Endothelial cell of umbilical vein (primary cell): ENCODE results near the gene TSSK6. TPM values are rescaled to one million over a fixed set of nuclear protein-coding genes. Genes with fewer than 3 reads are reported as not detected.
A peak's percentile ranks its signal among the peaks of the same experiment; 100 is the strongest.

Experiments
- BruUV-seq: library from RNA; stranded (reverse); fragments of 400-500 nt; replicated peaks from 2 replicates; lab custom pipeline; 2021; lab: Mats Ljungman, UMichigan
- CTCF ChIA-PET: fragments of 300-600, 350-600 bp; sonication (Branson Sonifier 250); formaldehyde crosslinking; loops from one replicate; lab custom pipeline; 2021; ENCODE audit warnings: antibody characterized with exemption, inconsistent platforms; lab: Charles Lee
- POLR2A ChIA-PET: fragments of 300-600, 350-600 bp; sonication (Branson Sonifier 250); formaldehyde crosslinking; loops from one replicate; lab custom pipeline; 2021; ENCODE audit warnings: antibody characterized with exemption, inconsistent platforms; lab: Charles Lee
- DNase-seq: peaks from one replicate; pipeline ENCODE4 v3.0.0-alpha.2; 2011; ENCODE audit warnings: low read depth, low spot score
- FAIRE-seq: peaks from 2 replicates; lab custom pipeline; 2011; peaks lifted over from hg19 to GRCh38; lab: Jason Lieb, UNC
- H2AFZ ChIP-seq: 2 replicates; pipeline ENCODE4 v1.6.0; 2012; ENCODE audit warnings: low read depth, low read length, control low read depth, inconsistent platforms
- H3K27ac ChIP-seq: 2 replicates; pipeline ENCODE4 v1.5.1; 2011; ENCODE audit warnings: low read depth, mild to moderate bottlenecking, control low read depth, low read length, moderate library complexity; ENCODE audit not compliant: insufficient read depth
- H3K27me3 ChIP-seq, 2 experiments: 2 replicates each; pipeline versions ENCODE4 v1.6.0 to v1.6.1; 2011; ENCODE audit warnings: low read length in 2 of 2, mixed read lengths in 1 of 2; ENCODE audit not compliant: control insufficient read depth in 2 of 2, insufficient read depth in 2 of 2
- H3K36me3 ChIP-seq, 2 experiments: 2 replicates in 1 of 2; 3 replicates in 1 of 2; pipeline ENCODE4 v1.5.1; 2011; ENCODE audit warnings: low read length in 2 of 2, mild to moderate bottlenecking in 1 of 2, moderate library complexity in 1 of 2; ENCODE audit not compliant: control insufficient read depth in 2 of 2, insufficient read depth in 2 of 2; ENCODE audit errors: extremely low read depth in 1 of 2
- H3K4me1 ChIP-seq: 3 replicates; pipeline ENCODE4 v1.5.1; 2011; ENCODE audit warnings: mild to moderate bottlenecking, low read length; ENCODE audit not compliant: control insufficient read depth, insufficient read depth; ENCODE audit errors: extremely low read depth
- H3K4me2 ChIP-seq: 2 replicates; pipeline ENCODE4 v1.6.1; 2011; ENCODE audit warnings: low read length, control low read depth, mixed read lengths; ENCODE audit not compliant: insufficient read depth
- H3K4me3 ChIP-seq, 3 experiments: fragments of 200-600 bp in 1 of 3; sonication (generic), shearing (Covaris generic) in 1 of 3; replicated peaks in 1 of 3; 2 replicates each; pipeline ENCODE4 v1.5.1; 2011 to 2016; ENCODE audit warnings: control low read depth in 3 of 3, low read length in 3 of 3, mild to moderate bottlenecking in 2 of 3, inconsistent platforms in 1 of 3, low read depth in 1 of 3, moderate library complexity in 1 of 3; ENCODE audit not compliant: insufficient read depth in 1 of 3
- H3K79me2 ChIP-seq: 2 replicates; pipeline ENCODE4 v1.6.0; 2012; ENCODE audit warnings: low read length, inconsistent platforms; ENCODE audit not compliant: control insufficient read depth, insufficient read depth
- H3K9ac ChIP-seq: replicated peaks from 2 replicates; pipeline ENCODE3; 2011; ENCODE audit warnings: low read length, control low read depth; ENCODE audit not compliant: insufficient read depth; ENCODE audit errors: extremely low read depth
- H3K9me1 ChIP-seq: replicated peaks from 3 replicates; pipeline ENCODE4 v1.6.0; 2011; ENCODE audit warnings: mild to moderate bottlenecking, low read length; ENCODE audit not compliant: control insufficient read depth, insufficient read depth; ENCODE audit errors: extremely low read depth
- H3K9me3 ChIP-seq: replicated peaks from 2 replicates; pipeline ENCODE4 v1.5.1; 2012; ENCODE audit warnings: low read length, inconsistent platforms; ENCODE audit not compliant: control insufficient read depth, insufficient read depth
- H4K20me1 ChIP-seq: replicated peaks from 2 replicates; pipeline ENCODE3; 2011; ENCODE audit warnings: mild to moderate bottlenecking, low read length; ENCODE audit not compliant: control insufficient read depth, insufficient read depth; ENCODE audit errors: extremely low read depth
- CTCF ChIP-seq, 2 donors: IDR thresholded peaks; 1 replicate in 1 of 2; 2 replicates in 1 of 2; pipeline ENCODE4 v1.5.1; 2011; ENCODE audit warnings: low read length in 2 of 2, mild to moderate bottlenecking in 2 of 2, moderate library complexity in 2 of 2, control low read depth in 1 of 2, inconsistent platforms in 1 of 2, low read depth in 1 of 2; ENCODE audit not compliant: insufficient read depth in 1 of 2; ENCODE audit errors: extremely low read depth in 1 of 2
- EZH2 ChIP-seq: IDR thresholded peaks from 2 replicates; pipeline ENCODE4 v1.6.1; 2012; ENCODE audit warnings: borderline replicate concordance, low read depth, mild to moderate bottlenecking, moderate library complexity, low read length, inconsistent platforms; ENCODE audit not compliant: severe bottlenecking
- FOS ChIP-seq: IDR thresholded peaks from 2 replicates; pipeline ENCODE4 v1.6.1; 2011; ENCODE audit warnings: mild to moderate bottlenecking, low read length, moderate library complexity, borderline replicate concordance; ENCODE audit not compliant: insufficient read depth
- GATA2 ChIP-seq: IDR thresholded peaks from 2 replicates; pipeline ENCODE4 v1.7.0; 2011; ENCODE audit warnings: low read depth, mild to moderate bottlenecking, moderate library complexity, mixed read lengths, low read length; ENCODE audit not compliant: insufficient read length, insufficient read depth
- JUN ChIP-seq: IDR thresholded peaks from 2 replicates; pipeline ENCODE4 v1.6.1; 2011; ENCODE audit warnings: borderline replicate concordance, low read depth; ENCODE audit not compliant: insufficient read length, insufficient read depth
- MAX ChIP-seq: IDR thresholded peaks from 2 replicates; pipeline ENCODE4 v1.6.1; 2011; ENCODE audit not compliant: insufficient read depth, insufficient read length
- MYC ChIP-seq: IDR thresholded peaks from one replicate; pipeline ENCODE4 v1.6.1; 2011; ENCODE audit warnings: mild to moderate bottlenecking, low read depth, low read length
- POLR2A ChIP-seq: IDR thresholded peaks from 2 replicates; pipeline ENCODE4 v1.6.1; 2012; ENCODE audit warnings: low read depth, mild to moderate bottlenecking, control low read depth, low read length
- POLR2AphosphoS5 ChIP-seq: IDR thresholded peaks from 2 replicates; pipeline ENCODE4 v1.6.1; 2012; ENCODE audit warnings: low read depth, mild to moderate bottlenecking, control low read depth, low read length, moderate library complexity; ENCODE audit not compliant: insufficient read depth
- dilution Hi-C: fragments of 300-500 bp; cut with MboI; formaldehyde crosslinking; loops from one replicate; pipeline ENCODE4 v1.15.0; 2019; ENCODE audit warnings: low sequenced_read_pairs; ENCODE audit not compliant: extremely low pct_ligation_motif_present
- intact Hi-C: fragments of 100-400 bp; cut with micrococcal nuclease; formaldehyde crosslinking; loops from one replicate; pipeline ENCODE4 v1.10.0; 2022
- polyA plus RNA-seq, 4 experiments: library from polyadenylated mRNA; depleted of rRNA in 3 of 4; stranded (reverse) in 3 of 4; unstranded in 1 of 4; fragments of >200 nt; gene quantifications; 2 replicates each; pipeline versions ENCODE4 v1.2.1 to v1.2.3, GENCODE V29; 2011 to 2012; ENCODE audit warnings: missing spikeins in 1 of 4
- total RNA-seq: library from RNA; stranded (reverse); gene quantifications from 2 replicates; pipeline ENCODE4 v1.2.3, GENCODE V29; 2021

Gene TSSK6
- total and polyA plus RNA-seq, 2 donors (not counting 3 experiments of a cell fraction or from before 2014, with no cell fraction given): 0.76 to 0.82 TPM

GRCh38 chr19:19506592-19506991 lies 8.8 kb downstream of the TSSK6 start:
- peaks cover 18 to 36% of the 10 kb centered on the region in 2 experiments for H3K36me3 ChIP-seq
- BruUV-seq: TSS peak; percentile 37
- intact Hi-C loops: no loop called here

More at GRCh38 chr19:19506592-19506991, 8.8 kb downstream of the TSSK6 start:
- no peak overlapping the region for H3K4me2 ChIP-seq
- no peak overlapping the region for H3K4me3 ChIP-seq
- H3K79me2 ChIP-seq: no peaks in the 10 kb centered on the region
- ChIA-PET POLR2A (no interaction called here), CTCF (no interaction called here)
- H3K4me1 ChIP-seq: no peaks in the 10 kb centered on the region
- FAIRE-seq: no peak
- H3K9ac ChIP-seq: no peak overlapping the region
- no peaks in the 10 kb centered on the region for H4K20me1 ChIP-seq
- H3K27me3 ChIP-seq: no peaks in the 10 kb centered on the region
- no peak for TF ChIP-seq POLR2A
- no peak for TF ChIP-seq MYC
- no peak for TF ChIP-seq POLR2AphosphoS5
- no peak for TF ChIP-seq EZH2
- no peak for TF ChIP-seq MAX
- TF ChIP-seq FOS: no peak
- no peak for TF ChIP-seq GATA2
- no peak for TF ChIP-seq JUN
- no peak for TF ChIP-seq CTCF (IDR thresholded peaks at IDR 0.05; ENCODE audit: extremely low read depth in 1 of 2, insufficient read depth in 1 of 2, low read depth in 1 of 2, low read length in 2 of 2)
- no peak overlapping the region for H3K27ac ChIP-seq
- no peak overlapping the region for H2AFZ ChIP-seq
- dilution Hi-C loops: no loop called here
- no peak for DNase-seq
- no peaks in the 10 kb centered on the region for H3K9me3 ChIP-seq
- no peaks in the 10 kb centered on the region for H3K9me1 ChIP-seq
